Lung (tissue), 16 donors: ENCODE data around the gene MRPL30. TPM values are rescaled to one million over a fixed set of nuclear protein-coding genes. Genes with fewer than 3 reads are reported as not detected.
"Not testable (repeated sequence)": the region's sequence is repeated elsewhere in the genome, so short reads cannot be mapped to it uniquely, and the experiment has no call there.

Experiments
- ATAC-seq: fragments of 200-7000 bp; cut with Tn5 transposase; one replicate; pipeline ENCODE4 v1.9.1; 2020; ENCODE audit warnings: moderate number of reproducible peaks; ENCODE audit not compliant: insufficient read depth, low FRiP score
- DNase-seq, 3 donors: peaks; one replicate each; pipeline ENCODE4 v3.0.0-alpha.2; 2013 to 2017
- H3K27ac ChIP-seq, 2 donors: one replicate each; pipeline ENCODE4 v1.5.1; 2013; ENCODE audit warnings: mild to moderate bottlenecking in 2 of 2, moderate library complexity in 2 of 2, control low read depth in 1 of 2, inconsistent platforms in 1 of 2, low read depth in 1 of 2, low read length in 1 of 2
- H3K27me3 ChIP-seq, 3 donors: one replicate each; pipeline ENCODE4 v1.5.1; 2013; ENCODE audit warnings: low read length in 2 of 3; ENCODE audit not compliant: control insufficient read depth in 3 of 3, insufficient read depth in 3 of 3
- H3K36me3 ChIP-seq, 4 donors: one replicate each; pipeline ENCODE4 v1.5.1; 2013; ENCODE audit warnings: low read length in 4 of 4, mild to moderate bottlenecking in 1 of 4, moderate library complexity in 1 of 4; ENCODE audit not compliant: control insufficient read depth in 4 of 4, insufficient read depth in 4 of 4
- H3K4me1 ChIP-seq, 5 donors: one replicate each; pipeline ENCODE4 v1.5.1; 2013; ENCODE audit warnings: low read length in 5 of 5, mild to moderate bottlenecking in 2 of 5, moderate library complexity in 1 of 5; ENCODE audit not compliant: control insufficient read depth in 5 of 5, insufficient read depth in 5 of 5
- H3K4me3 ChIP-seq: one replicate; pipeline ENCODE4 v1.5.1; 2013; ENCODE audit warnings: mild to moderate bottlenecking, control low read depth, moderate library complexity
- H3K9ac ChIP-seq, 2 donors: one replicate each; pipeline ENCODE4 v1.5.1; 2013; ENCODE audit warnings: low read length in 2 of 2, control low read depth in 1 of 2; ENCODE audit not compliant: insufficient read depth in 1 of 2
- H3K9me3 ChIP-seq, 4 donors: one replicate each; pipeline ENCODE4 v1.5.1; 2013; ENCODE audit warnings: low read length in 3 of 4, mild to moderate bottlenecking in 1 of 4, moderate library complexity in 1 of 4; ENCODE audit not compliant: control insufficient read depth in 4 of 4, insufficient read depth in 3 of 4
- WGBS, 2 donors: extraction: QIAGEN DNeasy Blood & Tissue Kit; methylation state at CpG; one replicate each; pipeline ENCODE4 v1.1.7; 2013; 5-methylcytosine and 5-hydroxymethylcytosine counted together
- long read RNA-seq, 5 donors: transcript quantifications; one replicate each; lab custom pipeline, GENCODE V29; 2026
- polyA plus RNA-seq, 2 donors: library from polyadenylated mRNA; stranded (reverse); fragments of 200-250 nt; gene quantifications; one replicate each; pipeline ENCODE4 v1.2.1, GENCODE V29; 2013
- total RNA-seq, 2 donors: library from RNA; depleted of rRNA in 1 of 2; stranded (reverse); fragments of >200 nt in 1 of 2; gene quantifications; one replicate each; pipeline ENCODE4 v1.2.1, GENCODE V29; 2014 to 2021
- TF ChIP-seq, protein P1 (sequence below): IDR thresholded peaks from 2 replicates; pipeline ENCODE4 v1.5.1; 2012; ENCODE audit warnings: mild to moderate bottlenecking; ENCODE audit errors: control extremely low read depth, extremely low read depth
- donor health status: control.
- donor health status: control.
- donor health status: Bipolar disorder and iron deficiency.
- donor health status: healthy.
- donor health status: DM: yes; HTN: yes; CAD: no.

The MRPL30 gene
- 10 to 100 TPM; 20.3 to 34.2 TPM for total RNA-seq
- 10 to 100 TPM; 15.2 to 19.7 TPM for polyA plus RNA-seq
- long read RNA-seq, donor 1, transcript MRPL30-201 (6 exons, 2,605 nt) = major isoform, 17 of 20 reads
- long read RNA-seq, donor 1, partial matches to known transcripts = 0 of 20 reads
- long read RNA-seq, donor 1, other reads (novel, unspliced or antisense) = 0 of 20 reads
- long read RNA-seq, donor 2, transcript MRPL30-201 (6 exons, 2,605 nt) = major isoform, 10 of 12 reads
- long read RNA-seq, donor 2, partial matches to known transcripts = 0 of 12 reads
- long read RNA-seq, donor 2, other reads (novel, unspliced or antisense) = 0 of 12 reads
- long read RNA-seq, donor 3, partial matches to known transcripts = 0 of 7 reads
- long read RNA-seq, donor 3, other reads (novel, unspliced or antisense) = 0 of 7 reads
- long read RNA-seq, donor 4, transcript MRPL30-201 (6 exons, 2,605 nt) = major isoform, 7 of 11 reads
- long read RNA-seq, donor 4, partial matches to known transcripts = 0 of 11 reads
- long read RNA-seq, donor 4, other reads (novel, unspliced or antisense) = 0 of 11 reads
- long read RNA-seq, donor 5, transcript MRPL30-201 (6 exons, 2,605 nt) = major isoform, 20 of 47 reads
- long read RNA-seq, donor 5, transcript MRPL30-202 (4 exons, 562 nt) = minor isoform, 5 of 47 reads
- long read RNA-seq, donor 5, partial matches to known transcripts = 22 of 47 reads
- long read RNA-seq, donor 5, other reads (novel, unspliced or antisense) = 0 of 47 reads

DNA sequence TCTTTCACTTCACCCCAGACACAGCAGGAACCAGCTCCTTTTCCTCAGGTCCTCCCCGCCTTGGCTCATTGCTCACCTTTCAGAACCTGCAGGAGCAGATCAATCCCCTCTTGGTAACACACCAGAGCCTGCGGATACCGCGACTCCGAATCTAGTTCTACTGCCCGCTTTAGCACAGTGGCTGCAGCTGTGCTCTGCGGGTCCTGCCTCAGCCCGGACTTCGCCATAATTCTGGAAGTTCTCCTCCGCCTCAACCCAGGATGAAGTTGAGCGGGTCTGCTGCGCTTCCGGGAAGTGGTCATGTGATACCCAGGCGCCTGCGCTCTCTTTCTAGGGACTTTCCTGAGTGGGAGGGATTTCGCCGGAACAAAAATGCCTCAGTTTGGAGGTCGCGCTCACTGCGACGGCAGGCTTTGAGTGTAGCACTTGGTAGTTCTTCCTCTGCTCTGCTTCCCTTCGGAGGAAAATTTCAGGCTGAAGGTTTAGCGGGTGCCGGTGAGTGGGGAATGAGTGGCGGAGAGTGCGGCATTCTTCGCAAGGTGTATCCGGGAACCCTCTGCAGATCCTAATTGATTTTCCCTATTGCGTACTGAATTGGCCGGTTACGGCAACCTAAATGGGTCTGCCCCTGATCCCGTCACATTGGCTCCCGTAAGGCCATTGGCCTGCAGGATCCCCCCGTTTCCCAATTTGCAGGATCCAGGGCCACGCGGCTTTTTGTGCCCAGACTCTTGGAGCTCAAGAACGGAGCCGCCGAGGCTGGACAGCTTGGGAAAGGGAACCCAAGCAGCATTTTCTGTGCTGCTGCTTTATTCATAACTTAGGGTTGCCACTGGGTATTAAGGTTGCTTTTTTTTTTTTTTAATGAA lies at the start of gene MRPL30, which contains the start of gene MITD1:
MRPL30 (plus strand) TSS at position 430 of the 869 bp plus-strand sequence. CDS start 5,020 bp downstream, outside the sequence.
MITD1 (minus strand) TSS at position 304 of the 869 bp plus-strand sequence; CDS start at position 227, 77 bp downstream.
- H3K9ac ChIP-seq = peak within 1 kb of the TSS; percentile 81 to 97

DNA sequence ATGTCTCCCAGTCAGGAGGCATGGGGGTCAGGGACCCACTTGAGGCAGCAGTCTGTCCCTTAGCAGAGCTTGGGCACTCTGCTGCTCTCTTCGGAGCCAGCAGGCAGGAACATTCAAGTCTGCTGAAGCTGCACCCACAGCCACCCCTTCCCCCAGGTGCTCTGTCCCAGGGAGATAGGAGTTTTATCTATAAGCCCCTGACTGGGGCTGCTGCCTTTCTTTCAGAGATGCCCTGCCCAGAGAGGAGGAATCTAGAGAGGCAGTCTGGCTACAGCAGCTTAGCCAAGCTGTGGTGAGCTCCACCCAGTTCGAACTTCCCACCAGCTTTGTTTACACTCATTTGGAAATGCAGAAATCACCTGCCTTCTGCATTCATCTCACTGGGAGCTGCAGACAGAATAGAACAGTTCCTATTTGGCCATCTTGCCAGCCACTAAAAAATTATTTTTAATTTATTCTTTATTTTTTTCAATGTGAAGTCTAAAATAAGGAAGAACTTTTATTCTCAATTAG lies 45.9 kb upstream of the MRPL30 start:
- H3K4me1 ChIP-seq, H3K27me3 ChIP-seq, ATAC-seq, H3K27ac ChIP-seq, H3K4me3 ChIP-seq, DNase-seq, H3K9me3 ChIP-seq, H3K9ac ChIP-seq, H3K36me3 ChIP-seq: not testable (repeated sequence)
- WGBS, 2 donors = 84 to 85% methylated on average over 2 of the region's 2 CpGs

More for the DNA sequence above, at the start of gene MRPL30, which contains the start of gene MITD1:
- peaks cover 0 to 3% (median 0%) of the 10 kb centered on the region in 4 donors for H3K9me3 ChIP-seq
- H3K27me3 ChIP-seq = no peaks in the 10 kb centered on the region
- H3K4me3 ChIP-seq = peak within 1 kb of the TSS; percentile 98
- H3K36me3 ChIP-seq = no peaks in the 10 kb centered on the region
- ATAC-seq = peak; percentile 91
- 0% methylated on average over 39 of the region's 39 CpGs for WGBS, 2 donors
- peak within 1 kb of the TSS; percentile 76 to 95 for H3K27ac ChIP-seq
- TF ChIP-seq, protein P1, sequence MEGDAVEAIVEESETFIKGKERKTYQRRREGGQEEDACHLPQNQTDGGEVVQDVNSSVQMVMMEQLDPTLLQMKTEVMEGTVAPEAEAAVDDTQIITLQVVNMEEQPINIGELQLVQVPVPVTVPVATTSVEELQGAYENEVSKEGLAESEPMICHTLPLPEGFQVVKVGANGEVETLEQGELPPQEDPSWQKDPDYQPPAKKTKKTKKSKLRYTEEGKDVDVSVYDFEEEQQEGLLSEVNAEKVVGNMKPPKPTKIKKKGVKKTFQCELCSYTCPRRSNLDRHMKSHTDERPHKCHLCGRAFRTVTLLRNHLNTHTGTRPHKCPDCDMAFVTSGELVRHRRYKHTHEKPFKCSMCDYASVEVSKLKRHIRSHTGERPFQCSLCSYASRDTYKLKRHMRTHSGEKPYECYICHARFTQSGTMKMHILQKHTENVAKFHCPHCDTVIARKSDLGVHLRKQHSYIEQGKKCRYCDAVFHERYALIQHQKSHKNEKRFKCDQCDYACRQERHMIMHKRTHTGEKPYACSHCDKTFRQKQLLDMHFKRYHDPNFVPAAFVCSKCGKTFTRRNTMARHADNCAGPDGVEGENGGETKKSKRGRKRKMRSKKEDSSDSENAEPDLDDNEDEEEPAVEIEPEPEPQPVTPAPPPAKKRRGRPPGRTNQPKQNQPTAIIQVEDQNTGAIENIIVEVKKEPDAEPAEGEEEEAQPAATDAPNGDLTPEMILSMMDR = no peak
- peaks cover 0 to 18% (median 7%) of the 10 kb centered on the region in 5 donors for H3K4me1 ChIP-seq
- peak; percentile 96 to 98 (median 98) for DNase-seq

DNA sequence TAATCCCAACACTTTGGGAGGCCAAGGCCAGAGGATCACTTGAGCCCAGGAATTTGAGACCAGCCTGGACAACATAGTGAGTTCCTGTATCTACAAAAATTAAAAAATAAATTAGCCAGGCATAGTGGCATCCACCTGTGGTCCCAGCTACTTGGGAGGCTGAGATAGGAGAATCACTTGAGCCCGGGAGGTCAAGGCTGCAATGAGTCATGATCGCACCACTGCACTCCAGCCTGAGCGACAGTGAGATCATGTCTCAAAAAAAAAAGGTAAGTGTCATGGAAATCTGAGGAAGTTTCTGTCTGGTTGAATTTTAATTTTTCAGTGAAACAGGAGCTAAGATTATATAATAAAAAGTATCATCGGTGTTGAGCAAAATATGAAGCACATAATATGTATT lies 42.0 kb upstream of the MRPL30 start:
- Histone ChIP-seq H3K4me1 (peaks cover 0 to 6% (median 0%) of the 10 kb centered on the region in 5 donors), H3K9me3 (no peaks in the 10 kb centered on the region), H3K4me3 (no peak overlapping the region), H3K27me3 (peaks cover 0 to 2% (median 0%) of the 10 kb centered on the region in 3 donors), H3K27ac (no peak overlapping the region), H3K36me3 (no peaks in the 10 kb centered on the region), H3K9ac (no peak overlapping the region)
- 96 to 99% methylated on average over 4 of the region's 4 CpGs for WGBS, 2 donors
- no peak for ATAC-seq
- DNase-seq = no peak
- TF ChIP-seq, protein P1 = no peak
